ENCODE measurements around the gene GNG7.
A peak's percentile ranks its signal among the peaks of the same experiment; 100 is the strongest.

Gene GNG7

DNA sequence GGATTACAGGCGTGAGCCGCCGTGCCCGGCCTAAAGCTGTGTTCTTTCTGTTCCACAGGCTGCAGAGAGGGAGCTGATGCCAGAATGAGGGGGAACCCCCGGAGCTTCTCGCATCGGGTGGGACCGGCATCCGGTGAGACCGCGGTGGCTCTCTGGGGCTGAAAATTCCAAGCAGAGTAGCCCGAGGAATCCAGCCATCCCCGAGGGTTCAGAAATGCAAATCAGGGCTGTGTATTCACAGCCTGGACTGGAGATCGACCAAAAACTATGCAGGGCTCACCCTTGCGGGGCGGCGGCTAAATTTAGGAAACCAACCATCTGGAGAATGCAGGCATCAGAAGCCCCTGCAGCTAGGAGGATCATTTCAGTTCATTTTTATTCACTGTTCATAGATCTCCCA, 99.2 kb downstream of the GNG7 start:
- intact Hi-C loops (cut with micrococcal nuclease) = no loop called here
- peaks cover 16% of the 10 kb centered on the region for H3K4me1 Mint-ChIP-seq (ENCODE audit: low read depth)
- H3K27ac Mint-ChIP-seq = no peak overlapping the region
- peaks cover 18% of the 10 kb centered on the region for H3K27me3 Mint-ChIP-seq
- no peak overlapping the region for H3K4me3 Mint-ChIP-seq
- no peaks in the 10 kb centered on the region for H3K36me3 Mint-ChIP-seq (ENCODE audit: low read depth)
- no peaks in the 10 kb centered on the region for H3K9me3 Mint-ChIP-seq

DNA sequence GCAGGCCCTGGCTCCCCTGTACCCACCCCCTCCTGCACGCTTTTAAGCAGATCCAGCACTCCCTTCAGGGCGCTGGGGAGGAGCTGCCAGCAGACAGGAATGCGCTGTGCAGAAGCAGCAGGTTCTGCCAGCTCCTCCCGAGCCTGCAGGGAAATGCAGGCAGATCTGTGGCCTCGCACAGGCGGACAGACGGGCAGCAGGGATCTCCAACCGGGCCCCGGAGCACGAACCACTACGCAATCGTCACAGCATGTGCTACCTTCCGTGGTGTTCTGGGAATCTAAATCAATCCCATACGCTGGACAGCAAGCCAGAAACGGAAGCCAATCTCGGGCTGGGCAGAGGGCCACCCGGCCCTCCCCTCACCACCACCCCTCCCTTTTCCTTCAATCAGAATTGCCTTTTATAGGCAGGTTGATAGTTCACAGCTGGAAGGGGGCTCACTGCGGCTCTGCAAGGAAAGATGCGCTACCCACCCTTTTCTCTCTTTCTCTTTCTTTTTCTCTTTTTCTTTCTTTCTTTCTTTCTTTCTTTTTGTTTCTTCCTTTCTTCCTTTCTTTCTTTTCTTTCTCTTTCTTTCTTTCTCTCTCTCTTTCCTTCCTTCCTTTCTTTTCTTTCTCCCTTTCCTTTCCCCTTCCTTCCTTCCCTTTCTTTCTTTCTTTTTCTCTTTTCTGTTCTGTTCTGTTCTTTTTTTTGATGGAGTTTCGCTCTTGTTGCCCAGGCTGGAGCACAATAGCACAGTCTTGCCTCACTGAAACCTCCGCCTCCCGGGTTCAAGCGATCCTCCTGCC, 99.9 kb downstream of the GNG7 start:
- H3K9me3 Mint-ChIP-seq = no peaks in the 10 kb centered on the region
- H3K36me3 Mint-ChIP-seq (ENCODE audit: low read depth) = no peaks in the 10 kb centered on the region
- peaks cover 10% of the 10 kb centered on the region for H3K4me1 Mint-ChIP-seq (ENCODE audit: low read depth)
- intact Hi-C loops (cut with micrococcal nuclease) = no loop called here
- H3K27me3 Mint-ChIP-seq = peaks cover 15% of the 10 kb centered on the region
- H3K4me3 Mint-ChIP-seq = no peak overlapping the region
- H3K27ac Mint-ChIP-seq = no peak overlapping the region

DNA sequence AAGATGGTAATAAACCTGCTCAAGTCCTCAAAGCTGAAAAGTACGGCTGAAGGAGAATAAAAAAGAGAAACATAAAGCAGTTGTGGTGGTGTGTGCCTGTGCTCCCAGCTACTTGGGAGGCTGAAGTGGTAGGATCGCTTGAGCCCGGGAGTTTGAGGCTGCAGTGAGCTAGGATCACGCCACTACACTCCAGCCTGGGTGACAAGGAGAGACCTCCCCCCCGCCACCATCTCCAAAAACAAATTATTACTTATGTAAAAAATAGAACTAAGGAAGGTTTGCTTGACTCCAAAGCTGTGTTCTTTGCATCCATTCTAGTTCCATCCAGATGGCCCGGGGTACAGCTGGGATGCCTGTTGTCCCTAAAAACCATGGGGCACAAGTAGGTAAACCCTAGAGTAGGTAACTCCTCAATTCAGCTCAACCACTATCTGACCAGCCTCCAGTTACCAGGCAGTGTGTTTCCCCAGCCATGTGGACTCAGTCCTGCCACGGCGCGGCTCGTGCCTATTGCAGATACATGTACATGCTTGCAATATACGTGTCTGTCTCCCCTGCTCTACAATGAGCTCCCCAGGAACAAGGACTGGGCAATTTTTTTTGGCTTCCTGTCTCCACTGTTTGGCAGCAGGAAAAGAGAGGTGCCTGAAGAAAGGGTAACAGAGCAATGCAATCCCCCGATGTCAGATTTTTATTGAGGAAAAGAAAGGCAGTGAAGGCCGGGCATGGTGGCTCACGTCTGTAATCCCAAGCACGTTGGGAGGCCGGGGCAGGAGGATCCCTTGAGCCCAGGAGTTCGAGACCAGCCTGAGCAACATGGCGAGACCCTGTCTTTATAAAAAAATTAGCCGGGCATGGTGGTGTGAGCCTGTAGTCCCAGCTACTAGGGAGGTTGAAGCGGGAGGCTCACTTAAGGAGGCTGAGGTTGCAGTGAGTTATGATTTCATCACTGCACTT, 101.3 kb downstream of the GNG7 start:
- Mint-ChIP-seq H3K27ac (no peak overlapping the region), H3K27me3 (peaks cover 15% of the 10 kb centered on the region), H3K9me3 (no peaks in the 10 kb centered on the region), H3K4me1 (ENCODE audit: low read depth) (peaks cover 9% of the 10 kb centered on the region), H3K36me3 (ENCODE audit: low read depth) (no peaks in the 10 kb centered on the region), H3K4me3 (no peak overlapping the region)
- intact Hi-C loops (cut with micrococcal nuclease) = no loop called here

- H3K4me3 Mint-ChIP-seq = no peak overlapping the region
- peaks cover 23% of the 10 kb centered on the region for H3K4me1 Mint-ChIP-seq (ENCODE audit: low read depth)
- H3K27ac Mint-ChIP-seq = peak overlapping the region; percentile 38
- peaks cover 17% of the 10 kb centered on the region for H3K9me3 Mint-ChIP-seq
- no peaks in the 10 kb centered on the region for H3K36me3 Mint-ChIP-seq (ENCODE audit: low read depth)
- intact Hi-C loops (cut with micrococcal nuclease) = no loop called here
- peaks cover 3% of the 10 kb centered on the region for H3K27me3 Mint-ChIP-seq
These were observed 108.2 kb downstream of the GNG7 start for GRCh38 chr19:2594319-2594718.

GRCh38 chr19:2592824-2593223, 109.7 kb downstream of the GNG7 start:
- Mint-ChIP-seq H3K9me3 (peaks cover 17% of the 10 kb centered on the region), H3K4me1 (ENCODE audit: low read depth) (peaks cover 15% of the 10 kb centered on the region), H3K27ac (peak overlapping the region; percentile 45), H3K4me3 (no peak overlapping the region), H3K36me3 (ENCODE audit: low read depth) (no peaks in the 10 kb centered on the region), H3K27me3 (no peaks in the 10 kb centered on the region)
- intact Hi-C loops (cut with micrococcal nuclease) = no loop called here

GRCh38 chr19:2591537-2592291, 110.8 kb downstream of the GNG7 start:
- Mint-ChIP-seq H3K27me3 (no peaks in the 10 kb centered on the region), H3K4me1 (ENCODE audit: low read depth) (peaks cover 15% of the 10 kb centered on the region), H3K27ac (no peak overlapping the region), H3K9me3 (peaks cover 17% of the 10 kb centered on the region), H3K4me3 (no peak overlapping the region), H3K36me3 (ENCODE audit: low read depth) (no peaks in the 10 kb centered on the region)
- intact Hi-C loops (cut with micrococcal nuclease) = no loop called here

GRCh38 chr19:2590630-2591399, 111.7 kb downstream of the GNG7 start:
- H3K4me3 Mint-ChIP-seq = no peak overlapping the region
- no peaks in the 10 kb centered on the region for H3K36me3 Mint-ChIP-seq (ENCODE audit: low read depth)
- intact Hi-C loops (cut with micrococcal nuclease) = no loop called here
- H3K27me3 Mint-ChIP-seq = no peaks in the 10 kb centered on the region
- no peak overlapping the region for H3K27ac Mint-ChIP-seq
- H3K4me1 Mint-ChIP-seq (ENCODE audit: low read depth) = peaks cover 15% of the 10 kb centered on the region
- H3K9me3 Mint-ChIP-seq = peaks cover 17% of the 10 kb centered on the region

DNA sequence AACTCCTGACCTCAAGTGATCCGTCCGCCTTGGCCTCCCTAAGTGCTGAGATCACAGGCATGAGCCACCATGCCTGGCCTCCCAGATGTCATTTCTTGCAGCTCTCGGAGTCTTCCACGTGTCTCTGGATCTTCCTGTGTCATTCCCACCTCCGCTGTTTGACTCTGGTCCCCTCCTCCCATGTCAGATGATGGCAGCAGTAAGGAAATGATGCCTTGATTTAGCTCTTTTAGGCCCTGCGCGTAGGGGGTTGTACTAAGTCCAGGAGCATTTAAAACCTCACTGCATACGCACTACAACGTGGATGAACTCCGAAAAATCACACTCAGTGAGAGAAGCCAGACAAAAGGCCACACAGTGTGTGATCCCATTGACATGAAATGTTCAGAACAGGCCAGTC, 113.1 kb downstream of the GNG7 start:
- Mint-ChIP-seq H3K27ac (no peak overlapping the region), H3K36me3 (ENCODE audit: low read depth) (no peaks in the 10 kb centered on the region), H3K4me3 (no peak overlapping the region), H3K9me3 (peaks cover 20% of the 10 kb centered on the region), H3K27me3 (no peaks in the 10 kb centered on the region), H3K4me1 (ENCODE audit: low read depth) (peaks cover 11% of the 10 kb centered on the region)
- intact Hi-C loops (cut with micrococcal nuclease) = no loop called here

GRCh38 chr19:2588081-2588777, 114.3 kb downstream of the GNG7 start:
- H3K4me3 Mint-ChIP-seq = no peak overlapping the region
- no peak overlapping the region for H3K27ac Mint-ChIP-seq
- no peaks in the 10 kb centered on the region for H3K36me3 Mint-ChIP-seq (ENCODE audit: low read depth)
- peaks cover 5% of the 10 kb centered on the region for H3K4me1 Mint-ChIP-seq (ENCODE audit: low read depth)
- intact Hi-C loops (cut with micrococcal nuclease) = no loop called here
- no peaks in the 10 kb centered on the region for H3K27me3 Mint-ChIP-seq
- H3K9me3 Mint-ChIP-seq = peaks cover 29% of the 10 kb centered on the region

DNA sequence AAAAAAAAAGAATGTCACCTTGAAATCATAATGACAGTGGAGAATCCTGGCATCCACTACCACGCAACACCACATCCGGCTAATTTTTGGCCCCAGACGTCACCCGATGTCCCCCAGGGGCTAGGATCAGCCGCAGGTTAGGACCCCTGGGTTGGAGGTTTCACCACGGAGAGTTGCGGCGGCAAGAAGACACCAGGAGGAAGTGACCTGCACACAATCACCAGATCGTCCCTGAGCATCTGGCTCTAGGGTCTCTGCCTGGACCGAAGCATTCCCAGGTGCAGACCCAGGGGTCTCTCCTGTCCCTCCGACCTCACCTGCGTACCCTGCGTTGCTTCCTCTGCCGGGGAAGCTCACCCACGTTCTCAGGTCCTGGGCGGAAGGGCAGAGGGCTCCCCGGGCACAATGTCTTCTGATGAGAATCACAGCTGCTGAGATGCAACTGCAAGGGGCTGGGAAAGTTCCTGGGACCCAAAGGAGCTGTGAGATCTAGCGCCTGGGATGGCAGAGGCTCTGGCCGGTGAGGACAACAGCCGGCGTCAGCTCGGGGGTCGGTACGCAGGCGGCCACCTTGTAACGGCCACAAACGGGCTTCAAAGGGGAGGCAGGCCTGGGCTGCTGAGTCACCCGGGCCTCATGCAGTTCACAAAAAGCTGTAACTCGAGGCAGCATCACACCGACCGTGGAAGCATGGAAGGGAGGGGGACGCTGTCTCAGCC, 115.3 kb downstream of the GNG7 start:
- H3K36me3 Mint-ChIP-seq (ENCODE audit: low read depth) = no peaks in the 10 kb centered on the region
- H3K9me3 Mint-ChIP-seq = peaks cover 29% of the 10 kb centered on the region
- no peak overlapping the region for H3K27ac Mint-ChIP-seq
- H3K27me3 Mint-ChIP-seq = no peaks in the 10 kb centered on the region
- intact Hi-C loops (cut with micrococcal nuclease) = no loop called here
- H3K4me3 Mint-ChIP-seq = no peak overlapping the region
- no peaks in the 10 kb centered on the region for H3K4me1 Mint-ChIP-seq (ENCODE audit: low read depth)

- intact Hi-C loops (cut with micrococcal nuclease) = no loop called here
These were observed 116.3 kb downstream of the GNG7 start for GRCh38 chr19:2586196-2586595.

GRCh38 chr19:2584002-2584401, 118.5 kb downstream of the GNG7 start:
- peaks cover 14% of the 10 kb centered on the region for H3K27me3 Mint-ChIP-seq
- H3K4me3 Mint-ChIP-seq = no peak overlapping the region
- peaks cover 14% of the 10 kb centered on the region for H3K4me1 Mint-ChIP-seq (ENCODE audit: low read depth)
- no peak overlapping the region for H3K27ac Mint-ChIP-seq
- intact Hi-C loops (cut with micrococcal nuclease) = no loop called here
- no peaks in the 10 kb centered on the region for H3K36me3 Mint-ChIP-seq (ENCODE audit: low read depth)
- peaks cover 12% of the 10 kb centered on the region for H3K9me3 Mint-ChIP-seq

More at GRCh38 chr19:2586196-2586595, 116.3 kb downstream of the GNG7 start:
- peaks cover 21% of the 10 kb centered on the region for H3K9me3 Mint-ChIP-seq
- no peak overlapping the region for H3K4me3 Mint-ChIP-seq
- H3K27ac Mint-ChIP-seq = no peak overlapping the region
- peaks cover 3% of the 10 kb centered on the region for H3K4me1 Mint-ChIP-seq (ENCODE audit: low read depth)
- H3K27me3 Mint-ChIP-seq = no peaks in the 10 kb centered on the region
- no peaks in the 10 kb centered on the region for H3K36me3 Mint-ChIP-seq (ENCODE audit: low read depth)

All from dendritic cell treated with granulocyte-macrophage colony-stimulating factor and Interleukin-4, amounts not matched to agents 40 ng/mL and 50 ng/mL, for 4 days (primary cell).